ENCODE results near the gene PRSS22.

The PRSS22 gene

DNA sequence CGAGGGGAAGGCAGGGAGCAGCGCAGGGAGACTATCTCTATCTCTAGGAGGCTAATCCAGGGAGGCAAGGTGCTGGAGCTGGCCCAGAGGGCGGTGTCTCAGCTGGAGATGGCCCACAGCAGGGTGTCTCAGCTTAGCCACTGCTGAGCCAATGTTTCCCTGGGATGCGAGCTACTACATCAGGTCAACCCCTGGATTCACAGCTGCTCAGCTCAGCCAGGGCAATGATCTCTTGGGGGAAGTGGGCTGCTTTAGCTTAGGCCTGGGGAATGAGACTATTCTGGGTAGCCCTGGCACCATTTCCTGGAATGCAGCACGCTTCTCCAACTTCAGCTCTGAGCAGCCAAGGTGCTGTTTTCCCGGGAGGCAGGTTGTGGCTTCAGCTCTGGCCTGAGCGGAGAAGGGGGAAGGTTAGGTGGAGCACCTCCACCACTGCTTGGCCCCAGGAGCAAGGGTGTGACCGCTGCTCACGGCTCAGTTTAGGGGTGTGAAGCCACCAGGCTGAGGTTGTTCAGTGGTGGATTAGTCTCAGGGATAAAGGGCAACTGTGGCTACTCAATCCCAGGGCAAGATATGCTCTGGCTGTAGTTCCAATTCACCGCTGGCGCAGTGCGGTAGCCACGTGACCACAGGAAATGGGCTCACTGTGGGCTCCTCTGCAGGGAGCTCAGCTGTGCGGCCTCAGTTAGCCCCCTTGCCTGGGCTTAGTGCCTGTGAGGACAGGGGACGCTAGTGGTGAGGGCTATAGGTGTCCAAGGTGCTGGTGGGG, 46.1 kb downstream of the PRSS22 start:
- POLR2A ChIA-PET = interaction anchor here (1.8 kb wide), 1 partner anchor 34 kb away, joined by 5 read pairs; no protein-coding TSS in a partner anchor
- DNase-seq (ENCODE audit: extremely low spot score) = no peak
- TF ChIP-seq ARNT (IDR thresholded peaks at IDR 0.05) (no peak), ELF4 (IDR thresholded peaks at IDR 0.05) (no peak), TARDBP (IDR thresholded peaks at IDR 0.05) (no peak), LEF1 (IDR thresholded peaks at IDR 0.05; ENCODE audit: borderline replicate concordance) (no peak), SP1 (IDR thresholded peaks at IDR 0.05) (no peak), CTBP1 (IDR thresholded peaks at IDR 0.05; ENCODE audit: borderline replicate concordance) (no peak), BHLHE40 (IDR thresholded peaks at IDR 0.05; ENCODE audit: borderline replicate concordance) (no peak), NFRKB (IDR thresholded peaks at IDR 0.05) (no peak), FOXA1 (IDR thresholded peaks at IDR 0.05) (no peak), SUZ12 (IDR thresholded peaks at IDR 0.05) (no peak), ZNF384 (IDR thresholded peaks at IDR 0.05) (no peak), L3MBTL2 (conservative IDR thresholded peaks at IDR 0.05) (no peak), HDGF (IDR thresholded peaks at IDR 0.05; ENCODE audit: borderline replicate concordance) (no peak)
- TF ChIP-seq, protein P1, sequence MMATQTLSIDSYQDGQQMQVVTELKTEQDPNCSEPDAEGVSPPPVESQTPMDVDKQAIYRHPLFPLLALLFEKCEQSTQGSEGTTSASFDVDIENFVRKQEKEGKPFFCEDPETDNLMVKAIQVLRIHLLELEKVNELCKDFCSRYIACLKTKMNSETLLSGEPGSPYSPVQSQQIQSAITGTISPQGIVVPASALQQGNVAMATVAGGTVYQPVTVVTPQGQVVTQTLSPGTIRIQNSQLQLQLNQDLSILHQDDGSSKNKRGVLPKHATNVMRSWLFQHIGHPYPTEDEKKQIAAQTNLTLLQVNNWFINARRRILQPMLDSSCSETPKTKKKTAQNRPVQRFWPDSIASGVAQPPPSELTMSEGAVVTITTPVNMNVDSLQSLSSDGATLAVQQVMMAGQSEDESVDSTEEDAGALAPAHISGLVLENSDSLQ (IDR thresholded peaks at IDR 0.05) = no peak
- CTCF ChIA-PET = no interaction called here

DNA sequence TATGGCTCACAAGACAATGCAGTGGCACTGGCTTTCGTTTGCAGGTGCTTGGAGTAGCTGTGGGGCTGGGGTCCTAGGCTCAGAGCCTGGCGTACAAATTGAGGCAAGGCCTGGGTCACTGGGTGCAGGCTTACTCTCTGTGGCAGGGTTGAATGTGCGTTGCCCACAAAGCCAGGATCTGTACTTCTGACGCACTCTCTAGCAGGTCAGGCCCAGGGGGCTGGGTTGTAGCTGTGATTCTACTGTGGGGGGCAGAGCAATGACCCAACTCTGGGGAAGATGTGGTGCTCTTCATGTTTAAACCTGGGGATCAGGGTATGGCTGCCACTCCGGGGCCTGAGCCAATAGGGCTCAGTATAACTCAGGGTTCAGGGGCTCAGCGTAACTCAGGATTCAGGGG, 47.3 kb downstream of the PRSS22 start:
- no peak for DNase-seq (ENCODE audit: extremely low spot score)
- no peak for TF ChIP-seq FOXK2 (IDR thresholded peaks at IDR 0.05)
- no peak for TF ChIP-seq HDGF (IDR thresholded peaks at IDR 0.05; ENCODE audit: borderline replicate concordance)
- TF ChIP-seq BHLHE40 (IDR thresholded peaks at IDR 0.05; ENCODE audit: borderline replicate concordance) = no peak
- no peak for TF ChIP-seq LEF1 (IDR thresholded peaks at IDR 0.05; ENCODE audit: borderline replicate concordance)
- TF ChIP-seq NFRKB (IDR thresholded peaks at IDR 0.05) = no peak
- no peak for TF ChIP-seq ARNT (IDR thresholded peaks at IDR 0.05)
- TF ChIP-seq ZNF384 (IDR thresholded peaks at IDR 0.05) = no peak
- CTCF ChIA-PET = interaction anchor here (0.5 kb wide), 1 partner anchor 112 kb away, joined by 5 read pairs; no protein-coding TSS in a partner anchor
- POLR2A ChIA-PET = interaction anchor here (1.8 kb wide), 1 partner anchor 32 kb away, joined by 5 read pairs; no protein-coding TSS in a partner anchor

DNA sequence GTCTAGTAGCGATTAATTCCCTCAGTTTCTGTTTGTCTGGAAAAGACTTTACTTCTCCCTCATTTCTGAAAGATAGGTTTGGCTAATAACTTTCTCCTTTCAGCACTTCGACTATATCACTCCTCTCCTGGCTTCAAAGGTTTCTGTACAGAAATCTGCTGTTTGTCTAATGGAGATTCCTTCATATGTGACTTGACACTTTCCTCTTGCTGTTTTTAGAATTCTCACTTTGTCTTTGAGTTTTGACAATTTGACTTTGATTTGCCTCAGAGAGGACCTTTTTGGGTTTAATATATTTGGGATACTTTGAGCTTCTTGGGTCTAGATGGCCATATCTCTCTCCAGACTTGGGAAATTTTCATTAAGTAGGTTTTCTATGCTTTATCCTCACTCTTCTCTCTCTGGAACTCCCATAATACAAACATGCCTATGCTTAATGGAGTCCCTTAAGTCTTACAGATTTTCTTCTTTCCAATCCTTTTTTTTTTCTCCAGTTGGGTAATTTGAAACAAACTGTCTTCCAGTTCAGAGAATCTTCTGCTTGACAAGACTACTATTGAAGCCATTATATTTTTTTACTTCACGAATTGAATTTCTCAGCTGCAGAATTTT, 48.7 kb downstream of the PRSS22 start:
- ChIA-PET POLR2A (no interaction called here), CTCF (no interaction called here)
- TF ChIP-seq FOXK2 (IDR thresholded peaks at IDR 0.05) (no peak), ARNT (IDR thresholded peaks at IDR 0.05) (no peak), HDGF (IDR thresholded peaks at IDR 0.05; ENCODE audit: borderline replicate concordance) (no peak), FOXA1 (IDR thresholded peaks at IDR 0.05) (no peak), ELF4 (IDR thresholded peaks at IDR 0.05) (no peak), SP1 (IDR thresholded peaks at IDR 0.05) (no peak), L3MBTL2 (conservative IDR thresholded peaks at IDR 0.05) (no peak), TARDBP (IDR thresholded peaks at IDR 0.05) (no peak), BHLHE40 (IDR thresholded peaks at IDR 0.05; ENCODE audit: borderline replicate concordance) (no peak), LEF1 (IDR thresholded peaks at IDR 0.05; ENCODE audit: borderline replicate concordance) (no peak), CTBP1 (IDR thresholded peaks at IDR 0.05; ENCODE audit: borderline replicate concordance) (no peak), NFRKB (IDR thresholded peaks at IDR 0.05) (no peak)
- DNase-seq (ENCODE audit: extremely low spot score) = no peak

DNA sequence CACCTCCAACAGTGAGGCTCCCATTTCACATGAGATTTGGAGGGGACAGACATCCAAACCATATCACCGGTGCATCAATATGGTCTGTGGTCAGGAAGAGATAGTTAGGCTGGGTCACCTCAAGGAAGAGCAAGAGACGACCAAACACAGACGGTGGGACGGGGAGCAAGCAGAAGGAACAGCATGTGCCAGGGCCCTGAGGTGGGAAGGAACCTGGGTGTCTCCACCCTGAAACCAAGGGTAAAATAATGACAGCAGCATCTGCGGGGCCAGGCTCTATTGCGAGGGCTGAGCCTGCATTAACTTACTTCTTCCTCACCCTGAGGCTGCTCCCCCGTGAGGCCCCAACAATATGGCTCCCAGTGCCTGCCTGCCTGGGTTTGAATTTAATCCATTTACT, 49.8 kb downstream of the PRSS22 start:
- POLR2A ChIA-PET = no interaction called here
- TF ChIP-seq BHLHE40 (IDR thresholded peaks at IDR 0.05; ENCODE audit: borderline replicate concordance) (no peak), ARNT (IDR thresholded peaks at IDR 0.05) (no peak), FOXM1 (IDR thresholded peaks at IDR 0.05; ENCODE audit: borderline replicate concordance) (no peak), HDGF (IDR thresholded peaks at IDR 0.05; ENCODE audit: borderline replicate concordance) (no peak)
- CTCF ChIA-PET = no interaction called here
- no peak for DNase-seq (ENCODE audit: extremely low spot score)

DNA sequence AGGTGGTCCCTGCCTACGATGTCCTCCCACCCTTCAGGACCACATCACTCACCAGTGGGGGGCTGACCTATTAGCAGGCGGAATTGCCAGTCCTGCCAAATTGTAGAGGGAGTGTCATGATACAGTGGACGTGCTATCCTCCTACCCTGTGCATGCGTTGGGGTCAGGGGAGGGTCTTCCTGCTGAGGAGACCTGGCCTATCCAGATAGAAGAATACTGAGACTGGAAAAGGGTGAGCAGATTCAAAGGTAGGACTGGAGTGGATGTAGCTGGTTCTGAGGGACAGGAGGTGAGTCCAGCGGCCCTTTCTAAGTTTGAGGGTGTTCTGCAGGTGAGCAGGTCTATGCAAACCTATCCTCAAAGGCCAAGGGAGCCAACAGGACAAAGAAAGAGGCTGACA, 51.7 kb downstream of the PRSS22 start:
- TF ChIP-seq L3MBTL2 (conservative IDR thresholded peaks at IDR 0.05) (no peak), FOXK2 (IDR thresholded peaks at IDR 0.05) (no peak), HDGF (IDR thresholded peaks at IDR 0.05; ENCODE audit: borderline replicate concordance) (no peak), ARNT (IDR thresholded peaks at IDR 0.05) (no peak), FOXM1 (IDR thresholded peaks at IDR 0.05; ENCODE audit: borderline replicate concordance) (no peak), LEF1 (IDR thresholded peaks at IDR 0.05; ENCODE audit: borderline replicate concordance) (no peak), ZNF384 (IDR thresholded peaks at IDR 0.05) (no peak), CTBP1 (IDR thresholded peaks at IDR 0.05; ENCODE audit: borderline replicate concordance) (no peak), SUZ12 (IDR thresholded peaks at IDR 0.05) (no peak), TARDBP (IDR thresholded peaks at IDR 0.05) (no peak), SP1 (IDR thresholded peaks at IDR 0.05) (no peak)
- CTCF ChIA-PET = no interaction called here

DNA sequence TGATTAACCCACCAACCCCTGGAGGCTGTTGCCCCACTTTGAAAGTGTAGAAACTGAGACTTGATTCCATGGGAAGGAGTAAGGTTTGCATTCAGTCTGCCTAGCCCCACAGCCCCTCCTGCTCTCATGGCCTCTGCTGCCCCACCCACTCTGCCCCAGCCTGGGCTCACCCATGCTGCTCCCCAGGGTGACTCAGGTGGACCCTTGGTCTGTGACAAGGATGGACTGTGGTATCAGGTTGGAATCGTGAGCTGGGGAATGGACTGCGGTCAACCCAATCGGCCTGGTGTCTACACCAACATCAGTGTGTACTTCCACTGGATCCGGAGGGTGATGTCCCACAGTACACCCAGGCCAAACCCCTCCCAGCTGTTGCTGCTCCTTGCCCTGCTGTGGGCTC, 53.2 kb downstream of the PRSS22 start:
- POLR2A ChIA-PET = no interaction called here
- CTCF ChIA-PET = no interaction called here
- no peak for DNase-seq (ENCODE audit: extremely low spot score)
- TF ChIP-seq, protein P1 (IDR thresholded peaks at IDR 0.05) = no peak
- TF ChIP-seq SUZ12 (IDR thresholded peaks at IDR 0.05) (no peak), FOXA1 (IDR thresholded peaks at IDR 0.05) (no peak), FOXM1 (IDR thresholded peaks at IDR 0.05; ENCODE audit: borderline replicate concordance) (no peak), ARNT (IDR thresholded peaks at IDR 0.05) (no peak), LEF1 (IDR thresholded peaks at IDR 0.05; ENCODE audit: borderline replicate concordance) (no peak), HDGF (IDR thresholded peaks at IDR 0.05; ENCODE audit: borderline replicate concordance) (no peak), ZNF384 (IDR thresholded peaks at IDR 0.05) (no peak), CTBP1 (IDR thresholded peaks at IDR 0.05; ENCODE audit: borderline replicate concordance) (no peak), FOXK2 (IDR thresholded peaks at IDR 0.05) (no peak)

More for the DNA sequence above, 51.7 kb downstream of the PRSS22 start:
- no peak for DNase-seq (ENCODE audit: extremely low spot score)
- POLR2A ChIA-PET = no interaction called here

Measured in HEK293T (cell line).